Adrenal gland (tissue), 5 donors: ENCODE results near the gene KRT77.

Experiments
- POLR2A ChIP-seq, 2 donors: fragments of 450-650 bp; IDR thresholded peaks; one replicate each; pipeline ENCODE4 v1.6.1; 2017; ENCODE audit warnings: antibody characterized with exemption in 2 of 2, mild to moderate bottlenecking in 2 of 2, moderate library complexity in 1 of 2
- TF ChIP-seq, protein P1 (sequence below), 6 experiments: fragments of 450-650 bp in 4 of 6; fragments of 200-600 bp in 2 of 6; sonication (generic) in 1 of 6; IDR thresholded peaks; 1 replicate in 5 of 6; 2 replicates in 1 of 6; pipeline versions ENCODE4 v1.5.1 to v1.8.0; 2016 to 2021; ENCODE audit warnings: antibody characterized with exemption in 6 of 6, mild to moderate bottlenecking in 2 of 6, moderate library complexity in 1 of 6
- donor health status: DM: no; HTN: no; CAD: no.

DNA sequence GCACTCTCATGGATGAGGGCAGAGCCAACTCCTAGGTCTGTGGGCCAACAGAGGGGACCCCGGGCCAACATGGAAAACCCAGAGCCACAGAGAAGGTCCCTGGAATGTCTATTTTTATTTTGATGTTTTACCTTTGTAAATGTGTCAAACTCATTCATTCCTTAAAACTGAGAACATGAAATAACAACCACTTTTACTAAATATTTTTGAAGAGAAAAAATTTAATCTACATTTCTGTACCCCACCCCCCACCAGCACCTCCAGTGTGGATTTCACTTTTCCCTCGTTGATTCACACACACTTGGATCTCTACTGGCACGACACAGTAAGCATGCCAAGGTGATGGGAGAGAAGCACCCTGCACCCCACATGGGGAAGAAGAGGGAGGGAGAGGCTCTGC is 6.7 kb downstream of the KRT77 start:
- TF ChIP-seq, protein P1, sequence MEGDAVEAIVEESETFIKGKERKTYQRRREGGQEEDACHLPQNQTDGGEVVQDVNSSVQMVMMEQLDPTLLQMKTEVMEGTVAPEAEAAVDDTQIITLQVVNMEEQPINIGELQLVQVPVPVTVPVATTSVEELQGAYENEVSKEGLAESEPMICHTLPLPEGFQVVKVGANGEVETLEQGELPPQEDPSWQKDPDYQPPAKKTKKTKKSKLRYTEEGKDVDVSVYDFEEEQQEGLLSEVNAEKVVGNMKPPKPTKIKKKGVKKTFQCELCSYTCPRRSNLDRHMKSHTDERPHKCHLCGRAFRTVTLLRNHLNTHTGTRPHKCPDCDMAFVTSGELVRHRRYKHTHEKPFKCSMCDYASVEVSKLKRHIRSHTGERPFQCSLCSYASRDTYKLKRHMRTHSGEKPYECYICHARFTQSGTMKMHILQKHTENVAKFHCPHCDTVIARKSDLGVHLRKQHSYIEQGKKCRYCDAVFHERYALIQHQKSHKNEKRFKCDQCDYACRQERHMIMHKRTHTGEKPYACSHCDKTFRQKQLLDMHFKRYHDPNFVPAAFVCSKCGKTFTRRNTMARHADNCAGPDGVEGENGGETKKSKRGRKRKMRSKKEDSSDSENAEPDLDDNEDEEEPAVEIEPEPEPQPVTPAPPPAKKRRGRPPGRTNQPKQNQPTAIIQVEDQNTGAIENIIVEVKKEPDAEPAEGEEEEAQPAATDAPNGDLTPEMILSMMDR (IDR thresholded peaks at IDR 0.05) = no peak
- no peak for TF ChIP-seq POLR2A (IDR thresholded peaks at IDR 0.05)
